GM19328 (cell line): ENCODE data around the gene ADCY7.

Experiments used
- ATAC-seq: cut with Tn5 transposase; IDR thresholded peaks from one replicate; pipeline ENCODE4 v1.9.1; 2021; ENCODE audit warnings: mild to moderate bottlenecking, moderate library complexity; ENCODE audit not compliant: unreplicated experiment

The ADCY7 gene

GRCh38 chr16:50247906-50248608 lies 18.3 kb upstream of the ADCY7 start:
- ATAC-seq = no peak

DNA sequence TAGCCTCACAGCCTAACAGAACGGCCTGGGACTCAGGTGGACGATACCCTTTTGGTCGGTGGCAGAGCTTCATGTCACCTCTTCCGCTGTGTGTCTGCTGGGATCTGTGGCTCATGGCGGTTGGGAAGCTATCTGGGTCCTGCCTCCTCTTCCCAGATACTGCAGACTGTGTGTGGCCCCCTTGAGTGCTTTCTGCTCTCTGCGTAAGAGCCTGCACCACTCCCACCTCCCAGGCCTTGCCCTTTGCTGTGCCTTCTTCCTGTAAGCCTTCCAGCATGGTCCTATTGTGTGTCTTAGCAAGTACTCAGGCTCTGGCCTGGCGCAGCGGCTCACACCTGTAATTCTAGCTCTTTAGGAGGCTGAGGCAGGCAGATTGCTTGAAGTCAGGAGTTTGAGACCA lies 17.5 kb upstream of the ADCY7 start:
- ATAC-seq = no peak

GRCh38 chr16:50251375-50252081 lies 14.8 kb upstream of the ADCY7 start:
- no peak for ATAC-seq

GRCh38 chr16:50252082-50252611 lies 14.2 kb upstream of the ADCY7 start:
- no peak for ATAC-seq

- ATAC-seq = no peak
Measured at GRCh38 chr16:50252874-50253513, 13.4 kb upstream of the ADCY7 start.

- ATAC-seq = no peak
Measured at GRCh38 chr16:50253514-50253910, 12.8 kb upstream of the ADCY7 start.

GRCh38 chr16:50254072-50254471 lies 12.3 kb upstream of the ADCY7 start:
- ATAC-seq = no peak

DNA sequence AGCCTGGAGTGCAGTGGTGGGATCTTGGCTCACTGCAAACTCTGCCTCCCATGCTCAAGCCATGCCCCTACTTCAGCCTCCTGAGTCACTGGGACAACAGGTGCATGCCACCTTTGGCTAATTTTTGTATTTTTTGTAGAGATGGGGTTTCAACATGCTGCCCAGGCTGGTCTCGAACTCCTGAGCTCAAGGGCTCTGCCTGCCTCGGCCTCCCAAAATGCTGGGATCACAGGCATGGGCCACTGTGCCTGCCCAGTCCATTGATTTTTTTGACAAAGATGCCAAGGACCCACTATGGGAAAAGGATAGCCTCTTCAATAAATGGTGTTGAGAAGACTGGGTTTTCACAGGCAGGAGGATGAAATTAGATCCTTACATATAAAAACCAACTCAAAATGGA lies 10.8 kb upstream of the ADCY7 start:
- no peak for ATAC-seq

GRCh38 chr16:50256604-50257003 lies 9.7 kb upstream of the ADCY7 start:
- ATAC-seq = no peak

DNA sequence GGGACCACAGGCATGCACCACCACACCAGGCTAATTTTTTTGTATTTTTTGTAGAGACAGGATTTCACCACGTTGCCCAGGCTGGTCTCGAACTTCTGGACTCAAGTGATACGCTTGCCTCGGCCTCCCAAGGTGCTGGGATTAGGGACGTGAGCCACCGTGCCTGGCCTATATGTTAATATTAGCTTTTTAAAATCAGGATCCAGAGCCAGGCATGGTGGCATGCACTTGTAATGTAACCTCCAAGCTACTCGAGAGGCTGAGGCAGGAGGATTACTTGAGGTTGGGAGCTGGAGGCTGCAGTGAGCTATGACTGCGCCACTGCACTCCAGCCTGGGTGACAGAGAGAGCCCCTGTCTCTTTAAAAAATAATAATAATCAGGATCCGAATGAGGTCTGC lies 8.5 kb upstream of the ADCY7 start:
- no peak for ATAC-seq

DNA sequence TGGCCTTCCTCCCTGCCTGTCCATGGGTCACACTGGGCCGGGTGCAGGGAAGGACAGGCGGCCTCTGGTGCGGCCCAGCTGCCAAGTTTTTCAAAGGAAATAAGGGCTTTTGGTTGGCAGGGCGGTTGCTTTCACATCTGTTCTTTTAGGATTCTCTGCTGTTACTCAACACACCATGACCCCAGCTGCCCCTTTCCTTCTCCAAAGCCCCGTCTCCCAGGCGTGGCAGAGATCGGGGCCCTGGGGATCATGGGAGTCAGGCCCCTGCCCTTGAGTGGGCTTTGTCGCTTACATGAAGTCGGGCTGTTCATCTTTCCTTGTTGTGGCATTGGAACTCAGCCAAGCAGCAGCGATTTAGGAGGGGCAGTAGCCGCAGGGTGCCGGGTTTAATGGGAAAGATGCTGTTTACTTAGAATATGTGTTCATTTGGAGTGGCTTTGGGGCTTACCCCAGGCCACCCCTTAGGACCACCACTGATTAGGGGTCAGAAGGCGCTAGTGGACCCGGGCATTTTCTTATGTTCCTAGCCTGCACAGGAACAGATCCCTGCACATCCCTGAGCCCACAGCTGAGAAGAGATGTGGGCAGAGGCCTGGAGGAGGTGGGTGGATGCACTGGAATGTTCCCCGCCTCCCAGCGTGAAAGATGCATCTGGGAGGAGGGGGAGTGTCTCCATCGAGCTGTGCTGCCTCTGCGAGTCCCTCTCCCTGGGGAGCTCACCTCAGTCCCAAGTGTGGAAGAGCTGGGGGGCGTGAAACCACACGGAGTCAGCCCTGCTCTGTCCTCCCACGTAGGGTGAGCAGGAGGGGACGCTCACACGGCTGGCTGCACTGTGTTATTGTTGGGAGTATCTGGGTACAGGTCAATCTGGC lies 6.8 kb upstream of the ADCY7 start:
- ATAC-seq = no peak

DNA sequence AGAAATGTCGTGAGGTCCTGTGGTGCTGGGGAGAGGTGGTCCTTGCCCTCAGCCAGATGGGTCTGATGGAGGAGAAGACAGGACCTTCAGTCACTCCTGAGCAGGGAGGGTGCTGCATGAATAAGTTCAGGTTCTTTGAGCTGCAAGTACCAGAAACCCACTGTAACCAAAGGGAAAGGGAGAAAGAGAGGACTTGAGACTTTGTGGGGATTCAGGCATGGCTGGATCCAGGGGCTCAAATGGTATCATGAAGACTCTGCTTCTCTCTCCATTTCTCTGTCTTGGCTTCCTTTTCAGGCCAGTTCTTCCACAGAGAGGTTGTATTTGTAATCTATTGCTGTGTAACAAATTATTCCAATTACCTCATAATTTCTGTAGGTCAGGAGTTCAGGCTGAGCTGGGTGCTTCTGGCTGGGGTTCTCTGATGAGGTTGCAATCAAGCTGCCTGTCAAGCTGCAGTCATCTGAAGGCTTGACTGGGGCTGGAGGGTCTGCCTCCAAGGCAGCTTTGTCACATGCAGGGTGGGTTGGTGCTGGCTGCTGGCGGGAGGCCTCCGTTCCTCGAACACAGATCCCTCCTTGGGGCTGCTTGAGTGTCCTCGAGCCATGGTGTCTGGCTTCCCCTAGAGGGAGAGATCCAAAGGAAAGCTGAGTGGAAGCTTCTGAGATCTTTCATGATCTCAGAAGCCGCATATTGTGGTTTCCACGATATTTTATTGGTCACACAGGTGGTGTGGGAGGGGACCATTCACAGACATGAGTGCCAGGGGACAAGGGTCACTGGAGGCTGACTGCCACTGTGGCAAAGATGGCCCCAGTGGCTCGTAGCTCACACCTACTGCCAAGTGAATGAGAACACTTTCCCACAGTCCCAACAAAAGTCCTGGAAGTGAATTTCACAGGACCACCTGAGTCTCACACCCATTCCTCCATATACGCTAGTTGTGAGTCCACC lies 5.9 kb upstream of the ADCY7 start:
- ATAC-seq = no peak

GRCh38 chr16:50261160-50261706 lies 5.1 kb upstream of the ADCY7 start:
- ATAC-seq = no peak

GRCh38 chr16:50261707-50262235 lies 4.6 kb upstream of the ADCY7 start:
- no peak for ATAC-seq

DNA sequence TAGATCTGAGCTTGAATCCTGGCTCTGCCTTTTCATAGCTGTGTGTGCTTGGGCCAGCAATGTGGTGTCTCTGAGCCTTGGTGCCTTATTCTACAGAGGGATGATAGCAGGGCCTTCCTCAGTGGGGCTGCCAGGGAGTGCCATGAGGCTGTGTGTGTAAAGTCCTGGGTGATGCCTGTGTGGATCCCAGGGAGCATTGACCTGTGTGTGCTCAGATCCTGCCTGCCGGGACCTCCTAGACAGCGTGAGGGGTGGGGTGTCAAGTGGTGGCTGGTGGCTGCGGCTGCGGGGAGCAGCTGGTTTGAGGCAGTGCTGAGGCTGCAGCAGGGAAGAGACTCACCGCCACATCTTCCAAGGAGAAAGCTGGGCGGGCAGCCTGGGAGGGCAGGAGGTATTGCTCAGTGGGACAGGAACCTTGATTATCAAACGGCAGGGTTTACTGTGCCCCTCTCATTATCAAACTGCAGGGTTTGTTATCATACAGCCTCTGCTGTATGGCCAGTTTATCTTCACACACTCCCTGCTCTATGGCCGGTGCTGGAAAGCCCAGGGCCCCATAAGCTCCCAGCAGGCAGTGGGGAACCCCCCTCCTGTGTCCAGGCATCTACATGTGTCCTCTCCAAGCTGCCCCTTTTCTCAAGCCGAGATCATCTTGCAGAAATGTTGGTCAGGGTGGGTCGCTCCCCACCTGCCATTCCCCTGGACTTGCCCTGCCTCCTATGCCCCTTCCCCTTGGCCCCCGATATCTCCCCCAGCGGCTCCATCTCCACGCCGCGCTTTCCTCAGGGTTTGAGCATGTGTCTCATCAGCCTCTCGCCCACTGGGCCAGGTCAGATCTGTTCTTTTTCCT lies 3.1 kb upstream of the ADCY7 start:
- no peak for ATAC-seq

- ATAC-seq = no peak
Measured at GRCh38 chr16:50263940-50264929, 2.1 kb upstream of the ADCY7 start.

DNA sequence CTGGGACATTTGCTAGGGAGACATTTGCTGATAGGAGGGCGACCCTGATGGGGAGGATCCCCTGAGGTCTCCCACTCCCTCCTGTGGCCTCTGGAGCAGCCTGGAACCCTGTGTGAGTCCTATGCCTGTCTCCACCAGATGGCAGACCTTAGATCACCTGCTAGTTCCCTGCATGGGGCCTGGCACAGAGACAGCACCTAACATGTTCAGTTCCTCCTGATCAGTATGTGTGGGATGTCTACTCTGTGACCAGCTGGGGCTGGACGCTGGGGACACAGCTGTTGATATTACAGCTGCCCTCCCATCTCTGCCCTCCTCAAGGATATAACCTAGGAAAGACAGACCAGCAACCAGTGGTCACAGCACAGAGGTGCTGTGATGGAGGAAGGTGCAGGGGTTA lies 1.1 kb upstream of the ADCY7 start:
- no peak for ATAC-seq
